Vagina (tissue), 2 donors: ENCODE results near the gene ZNF831. TPM values are rescaled to one million over a fixed set of nuclear protein-coding genes. Genes with fewer than 3 reads are reported as not detected.

ENCODE experiments used
- DNase-seq, 2 donors: peaks; one replicate each; pipeline ENCODE4 v3.0.0-alpha.2; 2017; ENCODE audit errors: extremely low spot score in 2 of 2
- H3K27ac ChIP-seq: fragments of 200-600 bp; sonication (generic); one replicate; pipeline ENCODE4 v1.5.1; 2019
- H3K27me3 ChIP-seq: fragments of 200-600 bp; sonication (generic); one replicate; pipeline ENCODE4 v1.5.1; 2019
- H3K36me3 ChIP-seq, 2 donors: fragments of 200-600 bp; sonication (generic); one replicate each; pipeline ENCODE4 v1.5.1; 2017 to 2019
- H3K4me1 ChIP-seq: fragments of 200-600 bp; sonication (generic); one replicate; pipeline ENCODE4 v1.5.1; 2019
- H3K4me3 ChIP-seq, 2 donors: fragments of 200-600 bp; sonication (generic); 1 replicate in 1 of 2; 2 replicates in 1 of 2; pipeline ENCODE4 v1.5.1; 2016 to 2019
- H3K9me3 ChIP-seq: fragments of 200-600 bp; sonication (generic); one replicate; pipeline ENCODE4 v1.5.1; 2019
- CTCF ChIP-seq, 3 experiments: fragments of 450-650 bp in 2 of 3; fragments of 200-600 bp in 1 of 3; sonication (generic) in 1 of 3; IDR thresholded peaks; one replicate each; pipeline ENCODE4 v1.5.1; 2017 to 2019; ENCODE audit warnings: antibody characterized with exemption in 3 of 3, mild to moderate bottlenecking in 2 of 3, moderate library complexity in 2 of 3
- POLR2A ChIP-seq, 2 donors: fragments of 450-650 bp; IDR thresholded peaks; one replicate each; pipeline ENCODE4 v1.6.1; 2017; ENCODE audit warnings: antibody characterized with exemption in 2 of 2, mild to moderate bottlenecking in 2 of 2, moderate library complexity in 2 of 2
- POLR2AphosphoS5 ChIP-seq, 2 donors: sonication (generic); formaldehyde crosslinking; IDR thresholded peaks; one replicate each; pipeline ENCODE4 v1.9.0; 2017; ENCODE audit warnings: antibody characterized with exemption in 2 of 2, mild to moderate bottlenecking in 2 of 2, low read depth in 1 of 2; ENCODE audit not compliant: insufficient read depth in 1 of 2
- intact Hi-C: fragments of 100-400 bp; cut with DNase I; formaldehyde crosslinking; loops from one replicate; pipeline ENCODE4 v1.15.1; 2023
- total RNA-seq: library from RNA; depleted of rRNA; stranded (reverse); fragments of >200 nt; gene quantifications from one replicate; pipeline ENCODE4 v1.2.3, GENCODE V29; 2016

Gene ZNF831
- total RNA-seq, 1 donor from 2014 or later: 2.2 TPM

GRCh38 chr20:59191756-59192532 lies 28.3 kb downstream of the ZNF831 start:
- intact Hi-C loops: no loop called here
- Histone ChIP-seq H3K4me3 (no peak overlapping the region), H3K36me3 (no peaks in the 10 kb centered on the region), H3K9me3 (no peaks in the 10 kb centered on the region), H3K27me3 (no peaks in the 10 kb centered on the region), H3K4me1 (no peaks in the 10 kb centered on the region), H3K27ac (no peak overlapping the region)
- no peak for DNase-seq
- TF ChIP-seq CTCF (IDR thresholded peaks at IDR 0.05): no peak
- no peak for TF ChIP-seq POLR2AphosphoS5 (IDR thresholded peaks at IDR 0.05; ENCODE audit: insufficient read depth in 1 of 2, low read depth in 1 of 2)
- no peak for TF ChIP-seq POLR2A (IDR thresholded peaks at IDR 0.05)

- no peak for DNase-seq
- H3K4me1 ChIP-seq: no peaks in the 10 kb centered on the region
- no peaks in the 10 kb centered on the region for H3K36me3 ChIP-seq
- intact Hi-C loops: no loop called here
- H3K27me3 ChIP-seq: no peaks in the 10 kb centered on the region
- no peak for TF ChIP-seq CTCF (IDR thresholded peaks at IDR 0.05)
- H3K9me3 ChIP-seq: no peaks in the 10 kb centered on the region
- H3K4me3 ChIP-seq: no peak overlapping the region
- no peak overlapping the region for H3K27ac ChIP-seq
Observed at GRCh38 chr20:59192533-59192896, 28.9 kb downstream of the ZNF831 start.

- Histone ChIP-seq H3K36me3 (no peaks in the 10 kb centered on the region), H3K27me3 (no peaks in the 10 kb centered on the region), H3K9me3 (no peaks in the 10 kb centered on the region), H3K4me1 (no peaks in the 10 kb centered on the region), H3K4me3 (no peak overlapping the region), H3K27ac (no peak overlapping the region)
- TF ChIP-seq CTCF (IDR thresholded peaks at IDR 0.05) (no peak), POLR2A (IDR thresholded peaks at IDR 0.05) (no peak), POLR2AphosphoS5 (IDR thresholded peaks at IDR 0.05; ENCODE audit: insufficient read depth in 1 of 2, low read depth in 1 of 2) (no peak)
- no peak for DNase-seq
- intact Hi-C loops: no loop called here
Observed at GRCh38 chr20:59193325-59193724, 29.7 kb downstream of the ZNF831 start.

- Histone ChIP-seq H3K9me3 (no peaks in the 10 kb centered on the region), H3K4me1 (no peaks in the 10 kb centered on the region), H3K4me3 (no peak overlapping the region), H3K36me3 (no peaks in the 10 kb centered on the region), H3K27me3 (no peaks in the 10 kb centered on the region), H3K27ac (no peak overlapping the region)
- no peak for DNase-seq
- intact Hi-C loops: no loop called here
- TF ChIP-seq POLR2A (IDR thresholded peaks at IDR 0.05) (no peak), CTCF (IDR thresholded peaks at IDR 0.05) (no peak), POLR2AphosphoS5 (IDR thresholded peaks at IDR 0.05; ENCODE audit: insufficient read depth in 1 of 2, low read depth in 1 of 2) (no peak)
Observed at GRCh38 chr20:59194023-59194935, 30.7 kb downstream of the ZNF831 start.
